HFFc6 (cell line): ENCODE results near the gene PPP2R5E. TPM values are rescaled to one million over a fixed set of nuclear protein-coding genes. Genes with fewer than 3 reads are reported as not detected.

Experiments used
- DNase-seq: peaks from one replicate; pipeline ENCODE4 v3.0.0-alpha.2; 2018
- H3K27ac Mint-ChIP-seq: 2 replicates; pipeline ENCODE4 v1.8.0; 2020; ENCODE audit warnings: mild to moderate bottlenecking, mixed read lengths
- H3K27me3 Mint-ChIP-seq: 2 replicates; pipeline ENCODE4 v1.8.0; 2021; ENCODE audit warnings: mild to moderate bottlenecking, moderate library complexity, mixed read lengths; ENCODE audit not compliant: insufficient read depth
- H3K36me3 Mint-ChIP-seq: 2 replicates; pipeline ENCODE4 v1.8.0; 2021; ENCODE audit warnings: low read depth, mixed read lengths
- H3K4me1 Mint-ChIP-seq: 2 replicates; pipeline ENCODE4 v1.8.0; 2020; ENCODE audit warnings: low read depth, mixed read lengths
- H3K4me3 Mint-ChIP-seq: 2 replicates; pipeline ENCODE4 v1.8.0; 2020; ENCODE audit warnings: mild to moderate bottlenecking, moderate library complexity, mixed read lengths
- H3K9me3 Mint-ChIP-seq: 2 replicates; pipeline ENCODE4 v1.8.0; 2020; ENCODE audit warnings: mild to moderate bottlenecking, mixed read lengths
- CTCF ChIP-seq: fragments of 200-600 bp; sonication (generic); IDR thresholded peaks from 2 replicates; pipeline ENCODE4 v1.5.0; 2021; ENCODE audit warnings: antibody characterized with exemption, mild to moderate bottlenecking
- total RNA-seq, 6 experiments: library from RNA; stranded (reverse); fragmentation: NEBNext Ultra II Directional; extraction: Animal tissue kit (Norgen Biotek cat#: 25700); gene quantifications; 2 replicates in 1 of 6; 3 replicates in 5 of 6; pipeline ENCODE4 v1.2.3, GENCODE V29; 2021

The PPP2R5E gene
- total RNA-seq, 6 experiments from 2014 or later = 50.1 to 56.8 (median 54.3) TPM

- H3K27me3 Mint-ChIP-seq = no peaks in the 10 kb centered on the region
- no peak for TF ChIP-seq CTCF
- no peaks in the 10 kb centered on the region for H3K36me3 Mint-ChIP-seq
- H3K9me3 Mint-ChIP-seq = no peaks in the 10 kb centered on the region
- H3K27ac Mint-ChIP-seq = no peak overlapping the region
- DNase-seq = no peak
- no peak overlapping the region for H3K4me3 Mint-ChIP-seq
- H3K4me1 Mint-ChIP-seq = no peaks in the 10 kb centered on the region
Observed at GRCh38 chr14:63460680-63461369, 82.4 kb downstream of the PPP2R5E start.

GRCh38 chr14:63459738-63460137 lies 83.4 kb downstream of the PPP2R5E start:
- Mint-ChIP-seq H3K36me3 (no peaks in the 10 kb centered on the region), H3K9me3 (no peaks in the 10 kb centered on the region), H3K27me3 (no peaks in the 10 kb centered on the region)

GRCh38 chr14:63457498-63457897 lies 85.7 kb downstream of the PPP2R5E start:
- Mint-ChIP-seq H3K4me3 (no peak overlapping the region), H3K27ac (no peak overlapping the region), H3K9me3 (no peaks in the 10 kb centered on the region), H3K4me1 (peaks cover 23% of the 10 kb centered on the region), H3K36me3 (0 out of 2 replicates have a peak, but pooled peaks cover 6% of the 10 kb centered on the region), H3K27me3 (no peaks in the 10 kb centered on the region)
- no peak for DNase-seq
- no peak for TF ChIP-seq CTCF

More at GRCh38 chr14:63459738-63460137, 83.4 kb downstream of the PPP2R5E start:
- Mint-ChIP-seq H3K27ac (no peak overlapping the region), H3K4me1 (peaks cover 8% of the 10 kb centered on the region), H3K4me3 (no peak overlapping the region)
- no peak for TF ChIP-seq CTCF
- DNase-seq = no peak

GRCh38 chr14:63454863-63455622 lies 88.1 kb downstream of the PPP2R5E start:
- Mint-ChIP-seq H3K27me3 (no peaks in the 10 kb centered on the region), H3K4me1 (peaks cover 23% of the 10 kb centered on the region), H3K4me3 (no peak overlapping the region), H3K36me3 (peaks cover 11% of the 10 kb centered on the region; the same call in 1 of the 2 replicates), H3K9me3 (no peaks in the 10 kb centered on the region), H3K27ac (peak overlapping the region; percentile 59)
- peak; percentile 18 for DNase-seq
- TF ChIP-seq CTCF = no peak

- Mint-ChIP-seq H3K27ac (no peak overlapping the region), H3K9me3 (no peaks in the 10 kb centered on the region), H3K27me3 (no peaks in the 10 kb centered on the region), H3K4me3 (no peak overlapping the region), H3K4me1 (peaks cover 23% of the 10 kb centered on the region), H3K36me3 (peaks cover 11% of the 10 kb centered on the region; the same call in 1 of the 2 replicates)
- no peak for DNase-seq
- TF ChIP-seq CTCF = no peak
Observed at GRCh38 chr14:63454436-63454835, 88.7 kb downstream of the PPP2R5E start.
